ENCODE results near the gene MMRN2. TPM values are rescaled to one million over a fixed set of nuclear protein-coding genes. Genes with fewer than 3 reads are reported as not detected.
A peak's percentile ranks its signal among the peaks of the same experiment; 100 is the strongest.

The MMRN2 gene
- total RNA-seq, 2 donors from 2014 or later, result 49.4 to 55.0 TPM

DNA sequence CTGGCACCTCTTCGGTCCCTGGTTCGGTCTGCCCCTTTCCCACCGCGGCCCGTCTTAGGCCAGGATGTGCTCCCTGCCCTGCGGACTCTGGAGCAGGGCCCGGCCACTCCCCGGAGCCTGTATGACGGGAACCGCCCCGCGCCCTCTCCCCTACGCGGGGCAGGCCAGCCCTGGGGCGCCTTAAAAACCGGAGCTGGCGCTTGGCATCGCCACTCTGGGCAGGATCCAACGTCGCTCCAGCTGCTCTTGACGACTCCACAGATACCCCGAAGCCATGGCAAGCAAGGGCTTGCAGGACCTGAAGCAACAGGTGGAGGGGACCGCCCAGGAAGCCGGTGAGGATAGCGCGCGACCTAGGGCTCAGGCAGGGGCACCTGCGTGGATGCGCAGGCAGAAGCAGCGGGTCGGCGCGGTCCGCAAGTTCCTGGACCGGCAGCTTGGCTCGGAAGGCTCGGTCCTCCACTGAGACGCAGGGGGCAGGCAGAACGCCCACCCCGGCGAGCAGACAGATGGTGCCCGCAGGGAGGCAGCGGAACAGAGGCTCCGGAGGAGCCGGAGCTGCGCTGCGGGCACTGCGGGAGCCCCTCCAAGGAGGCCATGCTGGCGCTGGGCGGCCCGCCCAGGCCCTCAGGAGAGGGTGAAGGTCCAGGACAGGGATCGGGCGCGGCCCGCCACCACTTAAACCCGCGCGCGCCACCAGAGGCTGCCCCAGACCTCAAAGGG lies 11.0 kb upstream of the MMRN2 start, which contains the start of gene ADIRF:
ADIRF (plus strand) TSS at position 212 of the 723 bp plus-strand sequence; CDS start at position 275, 63 bp downstream.
- no peak for ATAC-seq (ENCODE audit: insufficient number of reproducible peaks, low FRiP score, low read depth)
- Histone ChIP-seq H3K4me3 (peak within 1 kb of the TSS; percentile 97), H3K9me3 (no peaks in the 10 kb centered on the region), H3K27me3 (replicated peaks; ENCODE audit: insufficient read depth) (no peaks in the 10 kb centered on the region), H3K27ac (peak within 1 kb of the TSS; percentile 100), H3K36me3 (no peaks in the 10 kb centered on the region), H3K4me1 (ENCODE audit: control insufficient read depth in 1 of 2, low read depth in 2 of 2) (peaks cover 24 to 72% of the 10 kb centered on the region in 2 donors)
- no peak for DNase-seq (ENCODE audit: low spot score)
- no peak for TF ChIP-seq CTCF (IDR thresholded peaks at IDR 0.05)

DNA sequence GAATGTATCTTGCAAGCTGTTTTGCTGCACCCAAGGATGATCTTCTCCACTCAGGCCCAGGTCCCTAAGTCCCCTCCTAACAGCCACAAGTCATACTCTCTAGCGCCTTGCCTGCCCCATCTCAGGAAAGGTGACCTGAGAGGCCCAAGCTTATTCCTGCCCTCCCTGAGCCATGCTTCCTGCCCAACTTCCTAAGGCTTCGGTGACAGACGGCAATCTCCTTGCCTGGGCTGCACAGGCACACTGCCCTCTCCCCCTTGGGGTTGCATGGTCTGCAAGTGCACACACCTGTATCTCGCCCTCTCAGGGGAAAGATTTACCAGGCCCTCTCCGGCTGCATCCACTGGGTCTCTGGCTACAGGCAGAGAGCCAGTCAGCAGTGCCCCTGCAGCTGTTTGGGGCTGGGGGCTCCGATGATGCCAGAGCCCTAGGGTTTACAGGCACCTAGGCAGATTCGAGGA lies 10.1 kb upstream of the MMRN2 start:
- no peaks in the 10 kb centered on the region for H3K27me3 ChIP-seq (replicated peaks; ENCODE audit: insufficient read depth)
- H3K27ac ChIP-seq, result peak overlapping the region; percentile 100
- H3K4me3 ChIP-seq, result peak overlapping the region; percentile 97
- H3K9me3 ChIP-seq, result no peaks in the 10 kb centered on the region
- TF ChIP-seq CTCF (IDR thresholded peaks at IDR 0.05), result no peak
- H3K4me1 ChIP-seq (ENCODE audit: control insufficient read depth in 1 of 2, low read depth in 2 of 2), result peaks cover 22 to 70% of the 10 kb centered on the region in 2 donors
- ATAC-seq (ENCODE audit: insufficient number of reproducible peaks, low FRiP score, low read depth) (no peak), DNase-seq (ENCODE audit: low spot score) (no peak)
- no peaks in the 10 kb centered on the region for H3K36me3 ChIP-seq

DNA sequence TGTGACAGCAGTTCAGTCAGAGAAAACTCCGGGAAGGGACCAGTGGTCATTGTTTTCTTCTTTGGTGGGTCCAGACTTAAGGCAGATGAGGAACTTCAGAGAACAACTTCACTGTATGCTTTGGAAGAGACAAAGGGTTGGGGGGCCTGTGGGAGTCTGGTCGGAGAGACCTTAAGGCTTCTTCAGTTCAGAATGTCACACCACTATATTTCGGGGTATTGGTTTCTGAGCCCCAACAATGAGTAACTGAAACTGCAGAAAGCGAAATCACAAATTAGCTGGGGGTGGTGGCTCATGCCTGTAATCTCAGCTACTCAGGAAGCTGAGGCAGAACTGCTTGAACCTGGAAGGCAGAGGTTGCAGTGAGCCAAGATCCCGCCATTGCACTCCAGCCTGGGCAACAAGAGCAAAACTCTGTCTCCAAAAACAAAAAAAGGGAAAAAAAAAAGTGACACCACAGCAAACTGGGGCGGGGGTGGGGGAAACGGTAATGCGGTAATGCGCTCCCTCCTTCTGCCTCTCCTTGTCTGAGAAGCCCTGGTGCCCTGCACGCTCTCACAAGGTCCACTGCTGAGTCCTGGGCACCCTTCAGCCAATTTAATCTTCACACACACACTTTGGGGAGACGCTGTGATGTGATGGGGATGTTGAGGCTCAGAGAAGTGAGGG lies 8.7 kb upstream of the MMRN2 start:
- peak overlapping the region; percentile 100 for H3K27ac ChIP-seq
- H3K4me1 ChIP-seq (ENCODE audit: control insufficient read depth in 1 of 2, low read depth in 2 of 2), result peaks cover 12 to 59% of the 10 kb centered on the region in 2 donors
- DNase-seq (ENCODE audit: low spot score), result no peak

GRCh38 chr10:86964847-86965190 lies 7.4 kb upstream of the MMRN2 start:
- Histone ChIP-seq H3K36me3 (no peaks in the 10 kb centered on the region), H3K27ac (peak overlapping the region in 1 of 2 donors; percentile 12), H3K4me3 (no peak overlapping the region), H3K9me3 (no peaks in the 10 kb centered on the region), H3K27me3 (replicated peaks; ENCODE audit: insufficient read depth) (no peaks in the 10 kb centered on the region), H3K4me1 (ENCODE audit: control insufficient read depth in 1 of 2, low read depth in 2 of 2) (peaks cover 12 to 68% of the 10 kb centered on the region in 2 donors)
- no peak for ATAC-seq (ENCODE audit: insufficient number of reproducible peaks, low FRiP score, low read depth)
- TF ChIP-seq CTCF (IDR thresholded peaks at IDR 0.05), result no peak
- no peak for DNase-seq (ENCODE audit: low spot score)

More for the DNA sequence above, 8.7 kb upstream of the MMRN2 start:
- Histone ChIP-seq H3K27me3 (replicated peaks; ENCODE audit: insufficient read depth) (no peaks in the 10 kb centered on the region), H3K36me3 (no peaks in the 10 kb centered on the region), H3K4me3 (peak overlapping the region; percentile 17), H3K9me3 (no peaks in the 10 kb centered on the region)
- ATAC-seq (ENCODE audit: insufficient number of reproducible peaks, low FRiP score, low read depth), result no peak
- TF ChIP-seq CTCF (IDR thresholded peaks at IDR 0.05), result no peak

GRCh38 chr10:86964061-86964846 lies 6.8 kb upstream of the MMRN2 start:
- H3K4me3 ChIP-seq, result no peak overlapping the region
- no peak for DNase-seq (ENCODE audit: low spot score)
- H3K36me3 ChIP-seq, result no peaks in the 10 kb centered on the region
- no peaks in the 10 kb centered on the region for H3K27me3 ChIP-seq (replicated peaks; ENCODE audit: insufficient read depth)
- TF ChIP-seq CTCF (IDR thresholded peaks at IDR 0.05), result no peak
- no peaks in the 10 kb centered on the region for H3K9me3 ChIP-seq
- no peak for ATAC-seq (ENCODE audit: insufficient number of reproducible peaks, low FRiP score, low read depth)
- H3K27ac ChIP-seq, result peak overlapping the region in 1 of 2 donors; percentile 12
- peaks cover 17 to 68% of the 10 kb centered on the region in 2 donors for H3K4me1 ChIP-seq (ENCODE audit: control insufficient read depth in 1 of 2, low read depth in 2 of 2)
